GM19372 (cell line): ENCODE measurements around the gene SH3BP5L.
"Not testable (repeated sequence)": the region's sequence is repeated elsewhere in the genome, so short reads cannot be mapped to it uniquely, and the experiment has no call there.

Source experiments
- ATAC-seq: cut with Tn5 transposase; IDR thresholded peaks from one replicate; pipeline ENCODE4 v1.9.1; 2021; ENCODE audit warnings: mild to moderate bottlenecking, low read depth, moderate library complexity; ENCODE audit not compliant: unreplicated experiment

SH3BP5L gene

DNA sequence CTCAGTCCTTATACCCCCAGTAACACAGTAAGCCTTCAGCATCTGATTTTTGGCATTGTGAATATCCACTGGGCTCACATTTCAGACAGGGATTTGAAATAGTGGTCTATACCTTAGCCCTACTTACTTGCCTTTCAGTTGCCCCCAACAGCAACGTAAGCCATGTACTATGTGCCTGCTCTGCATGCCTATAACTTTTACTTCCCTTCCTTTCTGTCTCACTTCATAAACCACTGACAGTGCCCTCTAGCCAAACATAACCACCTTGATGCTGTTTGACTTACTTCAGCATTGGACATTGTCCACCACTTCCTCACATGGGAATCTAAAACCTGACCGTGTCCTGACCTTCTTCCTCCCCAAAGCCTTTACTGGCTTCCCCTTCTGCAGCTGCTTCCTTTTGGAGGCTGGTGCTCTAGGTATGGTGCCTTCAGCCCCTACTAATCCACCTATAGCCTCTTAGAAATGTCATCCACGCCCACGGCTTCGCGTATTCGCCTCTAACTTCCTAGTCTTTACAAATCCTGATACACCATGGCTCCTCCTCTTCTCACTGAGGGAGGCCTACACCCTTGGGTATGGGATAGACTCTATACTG is 8.7 kb upstream of the SH3BP5L start:
- ATAC-seq, result no peak

GRCh38 chr1:248831842-248832241 is 6.1 kb upstream of the SH3BP5L start:
- no peak for ATAC-seq

DNA sequence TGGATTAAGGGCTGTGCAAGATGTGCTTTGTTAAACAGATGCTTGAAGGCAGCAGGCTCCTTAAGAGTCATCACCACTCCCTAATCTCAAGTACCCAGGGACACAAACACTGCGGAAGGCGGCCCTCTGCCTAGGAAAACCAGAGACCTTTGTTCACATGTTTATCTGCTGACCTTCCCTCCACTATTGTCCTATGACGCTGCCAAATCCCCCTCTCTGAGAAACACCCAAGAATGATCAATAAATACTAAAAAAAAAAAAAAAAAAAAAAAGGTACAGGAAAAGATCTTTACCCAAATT is 5.0 kb upstream of the SH3BP5L start:
- not testable (repeated sequence) for ATAC-seq

- no peak for ATAC-seq
These were observed 3.1 kb upstream of the SH3BP5L start for GRCh38 chr1:248828845-248829244.

DNA sequence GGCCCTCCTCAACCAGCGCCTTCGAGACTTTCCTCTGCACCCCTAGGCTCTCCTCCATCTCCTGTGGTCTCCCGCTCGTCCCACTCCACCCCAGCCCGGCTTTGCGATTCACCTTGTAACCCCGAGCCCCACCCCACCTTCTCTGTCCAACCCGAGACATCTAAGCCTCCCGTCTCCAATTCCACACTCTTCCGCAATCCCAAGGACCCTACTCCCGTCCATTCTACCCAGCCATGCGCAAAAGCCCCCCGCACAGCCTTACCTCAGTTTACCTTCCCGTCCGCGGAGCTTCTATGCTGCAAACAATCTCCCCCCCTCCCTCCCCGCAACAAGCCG is 174 bp downstream of the SH3BP5L start:
- peak; percentile 1 for ATAC-seq

DNA sequence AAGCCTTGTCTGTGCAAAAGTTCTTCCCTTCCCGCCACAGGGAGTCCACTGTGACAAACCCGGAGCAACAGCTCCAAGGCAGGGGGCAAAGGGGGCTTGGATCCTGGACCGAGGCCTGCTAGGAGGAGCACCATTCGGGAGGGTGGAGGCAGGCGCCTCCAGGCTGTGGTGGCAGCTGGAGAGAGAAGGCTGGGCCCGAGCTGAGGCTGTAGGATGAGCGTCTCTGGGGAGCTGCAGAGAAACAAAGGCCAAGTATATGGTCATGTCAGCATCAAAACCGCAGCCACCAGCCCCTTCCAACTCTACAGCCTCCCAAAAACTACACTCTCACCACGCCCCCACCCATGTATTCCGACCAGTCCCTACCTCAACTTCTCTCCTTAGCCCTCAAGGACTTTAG is 579 bp downstream of the SH3BP5L start:
- no peak for ATAC-seq

DNA sequence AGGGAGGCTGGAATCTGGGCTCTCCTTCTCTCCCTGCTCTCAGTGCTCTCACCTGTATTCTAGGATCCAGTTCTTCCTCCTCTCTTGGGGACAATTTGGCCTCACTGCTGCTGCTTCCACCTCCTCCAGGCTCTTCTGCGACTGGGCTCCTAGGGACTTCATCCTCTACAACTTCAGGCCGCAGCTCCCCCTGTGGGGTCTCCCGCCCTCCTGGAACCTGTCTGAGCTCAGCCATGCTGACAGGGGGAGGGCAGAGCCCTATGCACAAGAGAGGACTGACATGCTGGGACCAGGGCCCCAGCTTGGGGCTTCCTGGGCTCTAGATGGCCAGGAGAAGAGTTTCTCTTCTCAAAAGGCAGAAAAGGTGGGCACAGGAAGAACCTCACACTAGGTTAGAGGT is 1.0 kb downstream of the SH3BP5L start:
- ATAC-seq, result no peak

GRCh38 chr1:248824301-248824700 is 1.4 kb downstream of the SH3BP5L start:
- ATAC-seq, result no peak

DNA sequence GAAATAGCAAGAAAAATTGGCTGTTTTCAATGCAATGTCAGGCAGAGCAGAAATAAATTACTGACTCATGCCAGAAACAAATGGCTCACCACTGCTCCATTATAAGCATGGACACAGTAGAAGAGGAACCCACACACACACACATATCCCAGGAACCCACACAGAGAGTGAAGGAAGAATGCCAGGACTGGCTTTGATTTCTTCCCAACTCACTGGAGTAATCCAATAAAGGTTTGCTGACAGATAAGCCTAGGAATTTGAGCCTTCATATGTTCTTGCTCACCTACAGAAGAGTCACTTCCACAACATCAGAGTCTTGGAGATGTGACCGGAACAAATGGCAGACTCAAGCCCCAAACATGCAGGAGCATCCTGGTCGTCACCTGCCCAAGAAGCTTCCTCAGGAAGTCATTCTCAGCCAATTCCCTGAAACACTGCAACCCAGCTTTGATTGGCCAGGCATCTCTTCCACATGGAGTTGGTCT is 2.2 kb downstream of the SH3BP5L start:
- no peak for ATAC-seq

GRCh38 chr1:248822148-248823032 is 3.3 kb downstream of the SH3BP5L start:
- ATAC-seq, result no peak

- ATAC-seq, result no peak
These were observed 4.1 kb downstream of the SH3BP5L start for GRCh38 chr1:248821641-248822040.

- no peak for ATAC-seq
These were observed 4.6 kb downstream of the SH3BP5L start for GRCh38 chr1:248821101-248821500.

DNA sequence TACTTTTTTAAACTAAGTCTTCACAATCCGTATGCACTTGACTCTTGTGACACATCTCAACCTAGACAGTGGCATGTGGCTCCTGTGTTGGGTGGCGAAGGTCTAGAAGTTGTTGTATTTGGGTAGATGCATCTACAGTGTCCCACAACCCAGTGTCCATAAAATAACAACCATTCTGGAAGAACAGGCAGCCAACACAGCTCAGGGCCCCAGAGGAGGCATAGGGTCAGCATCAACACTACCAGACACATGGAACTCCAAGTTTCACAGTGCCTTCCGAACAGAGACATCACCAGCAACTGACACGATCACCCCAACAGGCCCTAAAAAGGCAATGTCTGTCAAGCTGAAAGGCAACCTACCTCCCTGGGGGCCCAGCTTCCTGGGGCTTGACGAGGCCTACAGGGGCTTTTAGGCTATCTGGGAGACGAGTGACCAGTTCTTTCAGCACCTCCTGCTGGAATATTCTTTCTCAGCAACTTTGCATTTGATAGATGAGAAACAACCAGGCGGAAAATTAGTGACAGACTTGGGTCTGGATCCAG is 5.6 kb downstream of the SH3BP5L start:
- ATAC-seq, result no peak

DNA sequence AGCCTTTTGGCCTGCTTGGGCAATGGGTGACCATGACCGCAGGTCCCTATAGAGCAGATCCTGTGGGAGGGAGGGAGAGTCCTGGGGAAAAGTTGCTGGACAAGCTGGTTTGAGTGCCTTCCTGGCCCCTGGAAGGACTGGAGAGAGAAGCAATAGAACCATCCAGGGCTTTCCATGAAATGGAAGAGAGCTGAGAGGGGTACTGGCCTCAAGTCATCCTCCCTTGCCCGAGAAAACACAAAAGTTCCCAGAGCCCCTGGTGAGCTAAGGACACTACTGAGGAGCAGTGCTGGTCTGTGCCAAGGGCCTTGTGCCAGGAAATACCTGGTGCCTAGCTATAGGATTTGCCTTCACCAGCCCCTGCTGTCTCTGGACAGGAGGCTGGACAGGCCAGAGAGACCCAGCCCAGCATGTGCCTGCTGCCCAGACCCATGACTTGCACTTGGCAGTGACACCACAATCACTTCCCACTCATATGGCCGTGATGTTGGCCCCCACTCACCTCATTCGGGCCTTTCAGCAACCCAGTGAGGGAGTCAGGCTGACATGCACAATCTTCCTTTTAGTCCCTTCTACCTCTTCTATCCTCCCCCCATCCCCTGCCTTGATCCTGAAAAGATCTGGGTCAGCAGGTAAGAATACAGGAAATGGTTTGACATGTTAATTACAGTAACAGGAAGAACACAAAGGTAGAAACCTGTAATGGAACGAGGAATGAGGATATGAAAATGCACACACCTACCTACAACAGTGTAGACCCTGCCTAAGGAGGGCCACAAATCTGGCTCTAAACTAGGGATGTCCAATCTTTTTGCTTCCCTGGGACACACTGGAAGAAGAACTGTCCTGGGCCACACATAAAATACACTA is 7.0 kb downstream of the SH3BP5L start:
- no peak for ATAC-seq

- ATAC-seq, result no peak
These were observed 8.7 kb downstream of the SH3BP5L start for GRCh38 chr1:248817065-248817464.

GRCh38 chr1:248816042-248816851 is 9.5 kb downstream of the SH3BP5L start:
- ATAC-seq, result no peak

DNA sequence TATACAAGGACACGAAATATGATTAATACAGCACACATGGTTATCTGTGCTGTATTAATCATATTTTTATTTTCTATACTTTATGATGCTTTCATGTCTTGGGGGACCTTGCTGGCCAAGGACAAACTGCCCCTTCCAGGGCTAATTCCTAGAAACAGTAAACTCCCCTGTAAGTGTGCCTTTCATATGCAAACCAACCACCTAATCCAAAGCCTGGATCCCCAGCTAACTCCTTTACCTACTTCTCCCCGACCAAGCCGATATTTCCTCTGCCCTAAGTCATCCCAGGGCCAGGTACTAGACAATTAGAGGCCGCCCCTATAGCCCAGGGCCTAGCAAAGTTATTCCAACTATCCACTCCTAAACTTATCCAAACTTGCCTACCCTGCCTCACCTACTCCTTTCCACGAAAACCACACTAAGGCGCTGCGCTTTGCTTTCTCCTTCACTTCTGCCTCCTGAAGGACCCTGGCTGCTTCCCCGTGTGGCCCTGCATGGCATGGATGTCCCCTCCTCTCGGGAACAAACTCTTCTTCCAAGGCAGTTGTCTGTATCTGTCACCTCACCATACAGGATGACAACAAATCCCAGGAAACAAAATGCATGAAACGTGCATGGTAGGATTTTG is 10.2 kb downstream of the SH3BP5L start:
- no peak for ATAC-seq

DNA sequence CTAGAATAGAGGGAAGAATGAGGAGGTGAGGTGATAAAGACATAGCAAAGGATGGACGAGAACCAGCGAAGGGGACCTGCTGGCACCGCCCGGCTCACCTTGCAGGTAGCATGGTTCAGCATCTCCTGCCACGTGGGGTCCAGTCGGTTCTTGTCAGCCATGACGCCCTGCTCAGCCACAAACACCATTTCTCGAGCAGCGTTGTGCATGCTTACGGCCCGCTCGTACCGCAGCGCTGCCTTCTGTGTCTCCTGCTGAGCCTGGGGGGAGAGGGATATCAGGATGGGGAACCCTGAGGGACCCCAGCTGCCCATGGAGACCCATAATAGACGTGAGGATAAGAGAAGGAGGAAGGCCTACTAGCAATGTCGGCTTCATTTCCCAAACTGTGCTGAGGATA is 11.4 kb downstream of the SH3BP5L start:
- no peak for ATAC-seq

DNA sequence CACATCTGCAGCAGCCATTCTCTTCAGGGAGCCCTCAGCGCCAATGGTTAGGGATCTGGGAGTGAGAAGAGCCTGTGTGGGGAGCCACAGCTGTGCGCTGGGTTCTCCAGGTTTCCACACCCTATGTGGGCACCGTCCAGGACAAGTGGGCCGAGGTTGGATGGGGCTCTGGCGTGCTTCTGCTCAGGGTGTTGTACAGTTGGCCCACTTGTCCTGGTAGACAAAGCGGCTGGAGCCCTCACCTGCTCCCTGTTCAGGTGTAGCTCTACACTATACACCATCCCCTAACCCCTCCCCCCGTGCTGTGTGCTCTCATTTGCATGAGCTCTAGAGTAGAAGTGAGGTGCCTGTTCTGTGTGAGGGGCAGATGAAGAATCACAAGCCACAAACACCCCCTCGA is 12.2 kb downstream of the SH3BP5L start:
- ATAC-seq, result no peak
